GM12892 (cell line): ENCODE data around the gene MET.

Experiments used
- POLR2A ChIP-seq: IDR thresholded peaks from 2 replicates; pipeline ENCODE4 v1.6.1; 2011; ENCODE audit warnings: low read depth, low read length, control low read depth
- POLR2AphosphoS5 ChIP-seq: IDR thresholded peaks from 2 replicates; pipeline ENCODE4 v1.6.1; 2011; ENCODE audit warnings: low read depth, low read length, control low read depth
- TAF1 ChIP-seq: IDR thresholded peaks from 2 replicates; pipeline ENCODE4 v1.6.1; 2011; ENCODE audit warnings: low read depth, mild to moderate bottlenecking, control low read depth, low read length, borderline replicate concordance

DNA sequence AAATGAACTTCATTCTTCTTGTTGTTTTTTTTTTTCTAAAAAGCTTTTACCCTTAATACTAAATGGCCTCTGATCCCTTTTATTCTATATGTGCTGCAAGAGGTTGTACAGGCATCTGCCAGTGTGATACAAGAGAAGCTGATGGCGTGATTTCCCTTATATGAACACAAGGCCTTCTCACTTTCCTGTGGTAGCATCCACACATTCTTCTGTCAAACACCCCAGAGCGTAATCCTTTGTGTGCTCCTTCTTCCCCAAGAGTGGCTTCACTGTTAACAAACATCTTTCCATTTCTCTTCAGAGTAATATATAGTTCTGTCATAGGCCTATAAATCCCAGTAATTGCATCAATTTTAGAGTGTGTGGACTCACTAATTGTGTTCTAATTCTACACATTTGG, 104.0 kb downstream of the MET start:
- TF ChIP-seq POLR2A: no peak
- no peak for TF ChIP-seq TAF1
- TF ChIP-seq POLR2AphosphoS5: no peak
